SU-DHL-6 (cell line): ENCODE measurements around the gene CRYBG1.

ENCODE experiments used
- H2AFZ ChIP-seq: fragments of 200-600 bp; sonication (generic); 2 replicates; pipeline ENCODE4 v1.6.1; 2014; ENCODE audit warnings: low read depth, mild to moderate bottlenecking, moderate library complexity, mixed read lengths, antibody characterized with exemption, low read length; ENCODE audit not compliant: severe bottlenecking
- H3F3A ChIP-seq: fragments of 200-600 bp; shearing (Covaris generic); 2 replicates; pipeline ENCODE4 v1.6.0; 2016; ENCODE audit warnings: antibody characterized with exemption, mild to moderate bottlenecking; ENCODE audit not compliant: insufficient read depth
- H3K27ac ChIP-seq: fragments of 200-600 bp; sonication (generic); 2 replicates; pipeline ENCODE4 v1.5.1; 2016; ENCODE audit warnings: low read depth, mild to moderate bottlenecking, low read length, moderate library complexity, mixed read lengths
- H3K27me3 ChIP-seq: fragments of 200-600 bp; sonication (generic), shearing (Covaris generic); 2 replicates; pipeline ENCODE4 v1.6.0; 2014; ENCODE audit warnings: mild to moderate bottlenecking, low read length
- H3K36me3 ChIP-seq: fragments of 200-600 bp; sonication (generic); 2 replicates; pipeline ENCODE4 v1.6.1; 2014; ENCODE audit warnings: mild to moderate bottlenecking, low read length, mixed read lengths
- H3K4me2 ChIP-seq: fragments of 300-600, 200-600 bp; shearing (Covaris generic), sonication (generic); 2 replicates; pipeline ENCODE4 v1.6.0; 2014; ENCODE audit warnings: low read length, low read depth, mild to moderate bottlenecking; ENCODE audit not compliant: poor library complexity, severe bottlenecking
- H3K4me3 ChIP-seq: fragments of 200-600 bp; sonication (generic); 2 replicates; pipeline ENCODE4 v1.5.1; 2014; ENCODE audit warnings: antibody characterized with exemption, low read length, mild to moderate bottlenecking, mixed read lengths; ENCODE audit not compliant: insufficient read depth, poor library complexity, severe bottlenecking
- H3K79me2 ChIP-seq: fragments of 200-600 bp; sonication (generic); 2 replicates; pipeline ENCODE4 v1.6.1; 2014; ENCODE audit warnings: mild to moderate bottlenecking, low read length, moderate library complexity; ENCODE audit not compliant: insufficient read depth
- H3K9ac ChIP-seq: fragments of 200-600 bp; sonication (generic); 2 replicates; pipeline ENCODE4 v1.7.0; 2014; ENCODE audit warnings: mild to moderate bottlenecking, low read length
- H3K9me2 ChIP-seq: fragments of 200-600 bp; sonication (generic); replicated peaks from 2 replicates; pipeline ENCODE4 v1.6.1; 2014; ENCODE audit warnings: low read length; ENCODE audit not compliant: insufficient read depth
- H3K9me3 ChIP-seq: fragments of 200-600 bp; sonication (generic); 2 replicates; pipeline ENCODE4 v1.6.1; 2014; ENCODE audit warnings: low read length, mixed read lengths; ENCODE audit not compliant: insufficient read depth
- H4K20me1 ChIP-seq: fragments of 200-600 bp; sonication (generic); 2 replicates; pipeline ENCODE4 v1.6.1; 2014; ENCODE audit warnings: low read depth, mild to moderate bottlenecking, antibody characterized with exemption, low read length, moderate library complexity, mixed read lengths
- CTCF ChIP-seq: fragments of 200-600 bp; sonication (generic); IDR thresholded peaks from one replicate; pipeline ENCODE4 v1.5.1; 2017; ENCODE audit warnings: antibody characterized with exemption, mild to moderate bottlenecking, low read length, moderate library complexity; ENCODE audit not compliant: insufficient read depth, poor library complexity, severe bottlenecking
- EZH2phosphoT487 ChIP-seq: fragments of 200-600 bp; sonication (generic), shearing (Covaris generic); conservative IDR thresholded peaks from 2 replicates; pipeline ENCODE4 v1.6.1; 2018; ENCODE audit warnings: mild to moderate bottlenecking, antibody characterized with exemption, low read length, moderate library complexity, mixed read lengths

CRYBG1 gene

GRCh38 chr6:106519460-106520394 lies 159.2 kb downstream of the CRYBG1 start:
- no peaks in the 10 kb centered on the region for H4K20me1 ChIP-seq
- H3K27ac ChIP-seq: peak overlapping the region; percentile 95
- H3K9ac ChIP-seq: peak overlapping the region; percentile 65
- H3K9me2 ChIP-seq: no peaks in the 10 kb centered on the region
- H3K36me3 ChIP-seq: peaks cover 3% of the 10 kb centered on the region; the same call in 1 of the 2 replicates
- peaks cover 91% of the 10 kb centered on the region for H3K79me2 ChIP-seq
- TF ChIP-seq EZH2phosphoT487: no peak
- no peak for TF ChIP-seq CTCF
- H3K9me3 ChIP-seq: no peaks in the 10 kb centered on the region
- H3K27me3 ChIP-seq: no peaks in the 10 kb centered on the region
- H2AFZ ChIP-seq: no peak overlapping the region
- H3F3A ChIP-seq: peaks cover 75% of the 10 kb centered on the region
- H3K4me2 ChIP-seq: peak overlapping the region; percentile 93
- peak overlapping the region; percentile 52 for H3K4me3 ChIP-seq

GRCh38 chr6:106520711-106521401 lies 160.3 kb downstream of the CRYBG1 start:
- no peaks in the 10 kb centered on the region for H4K20me1 ChIP-seq
- TF ChIP-seq CTCF: no peak
- TF ChIP-seq EZH2phosphoT487: no peak
- H3F3A ChIP-seq: peaks cover 78% of the 10 kb centered on the region
- H2AFZ ChIP-seq: no peak overlapping the region
- peak overlapping the region; percentile 65 for H3K9ac ChIP-seq
- H3K27me3 ChIP-seq: no peaks in the 10 kb centered on the region
- H3K9me3 ChIP-seq: no peaks in the 10 kb centered on the region
- H3K4me2 ChIP-seq: peak overlapping the region; percentile 93
- H3K79me2 ChIP-seq: peaks cover 92% of the 10 kb centered on the region
- no peaks in the 10 kb centered on the region for H3K9me2 ChIP-seq
- peaks cover 8% of the 10 kb centered on the region for H3K36me3 ChIP-seq
- H3K4me3 ChIP-seq: peak overlapping the region; percentile 52
- H3K27ac ChIP-seq: peak overlapping the region; percentile 95

- peak overlapping the region; percentile 95 for H3K27ac ChIP-seq
- peak overlapping the region; percentile 93 for H3K4me2 ChIP-seq
- H3K4me3 ChIP-seq: peak overlapping the region; percentile 52
- no peak overlapping the region for H2AFZ ChIP-seq
- H3K9ac ChIP-seq: peak overlapping the region; percentile 65
- no peaks in the 10 kb centered on the region for H3K27me3 ChIP-seq
- no peaks in the 10 kb centered on the region for H3K9me3 ChIP-seq
- no peak for TF ChIP-seq EZH2phosphoT487
- no peak for TF ChIP-seq CTCF
- peaks cover 24% of the 10 kb centered on the region for H3K36me3 ChIP-seq
- no peaks in the 10 kb centered on the region for H4K20me1 ChIP-seq
- H3K9me2 ChIP-seq: no peaks in the 10 kb centered on the region
- peaks cover 91% of the 10 kb centered on the region for H3F3A ChIP-seq
- H3K79me2 ChIP-seq: peaks cover 84% of the 10 kb centered on the region
These were observed 162.2 kb downstream of the CRYBG1 start for GRCh38 chr6:106522562-106523250.
